ENCODE measurements around the gene LCN9. TPM values are rescaled to one million over a fixed set of nuclear protein-coding genes. Genes with fewer than 3 reads are reported as not detected.

LCN9 gene
- total RNA-seq, 1 donor from 2014 or later, result not detected

GRCh38 chr9:135648494-135649410 lies 14.4 kb upstream of the LCN9 start:
- Mint-ChIP-seq H3K36me3 (ENCODE audit: unreplicated experiment) (peaks cover 39% of the 10 kb centered on the region), H3K27ac (ENCODE audit: unreplicated experiment) (no peak overlapping the region), H3K4me1 (ENCODE audit: low read depth, unreplicated experiment) (no peaks in the 10 kb centered on the region), H3K9me3 (ENCODE audit: unreplicated experiment) (peaks cover 30% of the 10 kb centered on the region), H3K27me3 (ENCODE audit: unreplicated experiment) (peaks cover 6% of the 10 kb centered on the region), H3K4me3 (ENCODE audit: unreplicated experiment) (no peak overlapping the region)
- TF ChIP-seq, protein P1, sequence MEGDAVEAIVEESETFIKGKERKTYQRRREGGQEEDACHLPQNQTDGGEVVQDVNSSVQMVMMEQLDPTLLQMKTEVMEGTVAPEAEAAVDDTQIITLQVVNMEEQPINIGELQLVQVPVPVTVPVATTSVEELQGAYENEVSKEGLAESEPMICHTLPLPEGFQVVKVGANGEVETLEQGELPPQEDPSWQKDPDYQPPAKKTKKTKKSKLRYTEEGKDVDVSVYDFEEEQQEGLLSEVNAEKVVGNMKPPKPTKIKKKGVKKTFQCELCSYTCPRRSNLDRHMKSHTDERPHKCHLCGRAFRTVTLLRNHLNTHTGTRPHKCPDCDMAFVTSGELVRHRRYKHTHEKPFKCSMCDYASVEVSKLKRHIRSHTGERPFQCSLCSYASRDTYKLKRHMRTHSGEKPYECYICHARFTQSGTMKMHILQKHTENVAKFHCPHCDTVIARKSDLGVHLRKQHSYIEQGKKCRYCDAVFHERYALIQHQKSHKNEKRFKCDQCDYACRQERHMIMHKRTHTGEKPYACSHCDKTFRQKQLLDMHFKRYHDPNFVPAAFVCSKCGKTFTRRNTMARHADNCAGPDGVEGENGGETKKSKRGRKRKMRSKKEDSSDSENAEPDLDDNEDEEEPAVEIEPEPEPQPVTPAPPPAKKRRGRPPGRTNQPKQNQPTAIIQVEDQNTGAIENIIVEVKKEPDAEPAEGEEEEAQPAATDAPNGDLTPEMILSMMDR (IDR thresholded peaks at IDR 0.05; ENCODE audit: partially characterized antibody, unreplicated experiment), result no peak
- no peak for DNase-seq

GRCh38 chr9:135649508-135649907 lies 13.6 kb upstream of the LCN9 start:
- no peak for DNase-seq
- Mint-ChIP-seq H3K36me3 (ENCODE audit: unreplicated experiment) (peaks cover 37% of the 10 kb centered on the region), H3K27me3 (ENCODE audit: unreplicated experiment) (peaks cover 6% of the 10 kb centered on the region), H3K9me3 (ENCODE audit: unreplicated experiment) (peaks cover 28% of the 10 kb centered on the region), H3K27ac (ENCODE audit: unreplicated experiment) (no peak overlapping the region), H3K4me3 (ENCODE audit: unreplicated experiment) (no peak overlapping the region), H3K4me1 (ENCODE audit: low read depth, unreplicated experiment) (no peaks in the 10 kb centered on the region)
- TF ChIP-seq, protein P1 (IDR thresholded peaks at IDR 0.05; ENCODE audit: partially characterized antibody, unreplicated experiment), result no peak

DNA sequence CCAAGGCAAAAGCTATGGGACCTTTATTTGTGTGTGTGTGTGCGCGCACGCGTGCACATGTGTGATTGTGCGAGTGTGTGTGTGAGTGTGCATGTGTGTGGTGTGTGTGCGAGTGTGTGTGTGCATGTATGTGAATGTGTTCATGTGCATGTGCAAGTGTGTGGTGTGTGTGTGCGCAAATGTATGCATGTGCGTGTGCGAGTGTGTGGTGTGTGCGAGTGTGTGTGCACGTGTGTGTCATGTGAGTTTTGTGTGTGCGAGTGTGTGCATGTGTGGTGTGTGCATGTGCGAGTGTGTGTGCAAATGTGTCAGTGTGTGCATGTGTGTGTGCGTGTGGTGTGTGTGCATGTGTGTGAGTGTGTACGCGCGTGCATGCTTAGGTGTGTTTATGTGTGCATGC lies 12.7 kb upstream of the LCN9 start:
- DNase-seq, result no peak
- Mint-ChIP-seq H3K9me3 (ENCODE audit: unreplicated experiment) (peaks cover 25% of the 10 kb centered on the region), H3K4me1 (ENCODE audit: low read depth, unreplicated experiment) (no peaks in the 10 kb centered on the region), H3K27ac (ENCODE audit: unreplicated experiment) (no peak overlapping the region), H3K36me3 (ENCODE audit: unreplicated experiment) (peaks cover 33% of the 10 kb centered on the region), H3K4me3 (ENCODE audit: unreplicated experiment) (no peak overlapping the region), H3K27me3 (ENCODE audit: unreplicated experiment) (peaks cover 5% of the 10 kb centered on the region)
- TF ChIP-seq, protein P1 (IDR thresholded peaks at IDR 0.05; ENCODE audit: partially characterized antibody, unreplicated experiment), result no peak

DNA sequence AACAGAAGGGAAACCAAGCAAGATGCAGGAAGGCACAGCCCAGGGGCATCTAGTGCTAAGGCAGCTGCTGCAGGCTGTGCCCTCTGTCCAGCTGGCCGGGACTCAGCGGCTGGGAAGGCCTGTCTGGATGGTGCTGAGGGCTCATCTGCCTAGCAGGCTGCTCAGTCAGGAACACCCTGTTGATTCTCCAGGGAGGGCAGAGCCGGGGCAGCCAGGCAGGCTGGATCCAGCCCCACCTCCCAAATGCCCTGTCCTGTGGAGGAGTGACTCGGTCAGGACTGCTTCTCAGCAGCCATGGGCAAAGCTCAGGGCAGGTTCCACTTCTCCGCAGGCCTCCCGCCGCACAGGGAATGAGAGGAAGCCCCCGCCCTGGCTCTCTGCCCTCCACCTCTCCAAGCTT lies 7.8 kb upstream of the LCN9 start:
- peaks cover 12% of the 10 kb centered on the region for H3K36me3 Mint-ChIP-seq (ENCODE audit: unreplicated experiment)

More for the DNA sequence above, 7.8 kb upstream of the LCN9 start:
- Mint-ChIP-seq H3K9me3 (ENCODE audit: unreplicated experiment) (peaks cover 10% of the 10 kb centered on the region), H3K27ac (ENCODE audit: unreplicated experiment) (no peak overlapping the region), H3K4me1 (ENCODE audit: low read depth, unreplicated experiment) (no peaks in the 10 kb centered on the region), H3K4me3 (ENCODE audit: unreplicated experiment) (no peak overlapping the region), H3K27me3 (ENCODE audit: unreplicated experiment) (peaks cover 1% of the 10 kb centered on the region)
- DNase-seq, result no peak
- TF ChIP-seq, protein P1 (IDR thresholded peaks at IDR 0.05; ENCODE audit: partially characterized antibody, unreplicated experiment), result no peak

Measured in glutamatergic neuron (in vitro differentiated cells).